Activated naive CD8-positive, alpha-beta T cell (primary cell): Measurements from ENCODE around the gene HPSE.

Experiments
- H3K27ac Mint-ChIP-seq: one replicate; pipeline ENCODE4 v1.8.0; 2021; ENCODE audit warnings: mixed read lengths
- H3K27me3 Mint-ChIP-seq: one replicate; pipeline ENCODE4 v1.8.0; 2021; ENCODE audit warnings: mixed read lengths
- H3K36me3 Mint-ChIP-seq: one replicate; pipeline ENCODE4 v1.8.0; 2021; ENCODE audit warnings: mixed read lengths
- H3K4me1 Mint-ChIP-seq: one replicate; pipeline ENCODE4 v1.8.0; 2021; ENCODE audit warnings: low read depth, mixed read lengths
- H3K4me3 Mint-ChIP-seq: one replicate; pipeline ENCODE4 v1.8.0; 2021; ENCODE audit warnings: mild to moderate bottlenecking, mixed read lengths
- H3K9me3 Mint-ChIP-seq: one replicate; pipeline ENCODE4 v1.8.0; 2021; ENCODE audit warnings: low read depth, mixed read lengths

Gene HPSE

GRCh38 chr4:83255584-83255983 is 79.1 kb downstream of the HPSE start:
- no peak overlapping the region for H3K4me3 Mint-ChIP-seq
- no peaks in the 10 kb centered on the region for H3K27me3 Mint-ChIP-seq
- H3K4me1 Mint-ChIP-seq = peaks cover 24% of the 10 kb centered on the region
- H3K27ac Mint-ChIP-seq = no peak overlapping the region
- no peaks in the 10 kb centered on the region for H3K9me3 Mint-ChIP-seq
- H3K36me3 Mint-ChIP-seq = peaks cover 10% of the 10 kb centered on the region

DNA sequence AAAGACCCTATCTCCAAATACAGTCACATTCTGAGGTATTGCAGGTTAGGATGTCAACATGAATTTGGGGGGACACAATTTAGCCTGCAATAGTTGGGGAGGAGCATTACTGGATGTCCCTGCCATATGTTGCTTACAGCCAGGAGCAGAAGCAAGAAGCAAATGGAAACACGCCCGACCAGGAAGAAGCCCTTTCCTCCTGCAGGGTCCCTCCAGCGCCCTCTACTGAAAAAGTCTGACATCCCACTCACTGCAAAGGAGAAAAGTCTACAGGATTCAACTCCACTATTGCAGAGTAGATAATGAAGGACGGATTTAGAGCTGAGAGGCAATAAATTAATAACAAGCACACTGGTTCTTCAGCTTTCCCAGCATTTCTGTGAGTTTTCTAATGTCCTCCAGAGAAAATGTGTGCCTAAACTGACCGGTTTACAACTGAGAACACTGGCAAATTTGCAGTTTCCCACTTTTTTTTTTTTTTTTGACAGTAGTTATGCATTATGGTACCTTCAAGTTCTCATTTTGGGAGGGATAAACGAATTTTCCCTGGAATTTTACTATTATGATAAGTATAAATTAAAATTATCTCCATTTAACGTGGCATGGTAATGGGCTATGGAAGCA is 81.8 kb downstream of the HPSE start:
- peaks cover 17% of the 10 kb centered on the region for H3K4me1 Mint-ChIP-seq
- H3K36me3 Mint-ChIP-seq = peaks cover 4% of the 10 kb centered on the region
- no peaks in the 10 kb centered on the region for H3K27me3 Mint-ChIP-seq
- H3K4me3 Mint-ChIP-seq = no peak overlapping the region
- H3K9me3 Mint-ChIP-seq = no peaks in the 10 kb centered on the region
- peak overlapping the region; percentile 23 for H3K27ac Mint-ChIP-seq

DNA sequence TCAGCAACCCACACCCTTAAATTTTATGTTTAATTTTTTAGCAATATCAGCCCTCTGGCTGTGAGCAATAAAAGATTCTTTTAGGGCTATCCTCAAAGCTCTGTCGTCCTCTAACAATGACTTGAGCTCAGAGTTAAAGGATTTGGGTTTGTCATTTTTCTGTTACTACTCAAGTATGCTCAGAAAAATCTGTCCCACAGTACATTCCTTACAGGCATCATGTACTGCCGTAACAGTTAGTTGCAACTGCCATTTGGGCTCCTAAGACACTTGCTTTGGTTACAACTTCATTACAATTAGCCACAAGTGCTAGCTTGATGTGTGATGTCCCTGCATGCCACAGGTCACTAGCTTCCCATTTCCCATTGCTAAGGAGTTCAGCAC is 83.2 kb downstream of the HPSE start:
- Mint-ChIP-seq H3K27ac (peak overlapping the region; percentile 43), H3K4me1 (peaks cover 17% of the 10 kb centered on the region), H3K27me3 (no peaks in the 10 kb centered on the region), H3K36me3 (no peaks in the 10 kb centered on the region), H3K9me3 (no peaks in the 10 kb centered on the region), H3K4me3 (no peak overlapping the region)

DNA sequence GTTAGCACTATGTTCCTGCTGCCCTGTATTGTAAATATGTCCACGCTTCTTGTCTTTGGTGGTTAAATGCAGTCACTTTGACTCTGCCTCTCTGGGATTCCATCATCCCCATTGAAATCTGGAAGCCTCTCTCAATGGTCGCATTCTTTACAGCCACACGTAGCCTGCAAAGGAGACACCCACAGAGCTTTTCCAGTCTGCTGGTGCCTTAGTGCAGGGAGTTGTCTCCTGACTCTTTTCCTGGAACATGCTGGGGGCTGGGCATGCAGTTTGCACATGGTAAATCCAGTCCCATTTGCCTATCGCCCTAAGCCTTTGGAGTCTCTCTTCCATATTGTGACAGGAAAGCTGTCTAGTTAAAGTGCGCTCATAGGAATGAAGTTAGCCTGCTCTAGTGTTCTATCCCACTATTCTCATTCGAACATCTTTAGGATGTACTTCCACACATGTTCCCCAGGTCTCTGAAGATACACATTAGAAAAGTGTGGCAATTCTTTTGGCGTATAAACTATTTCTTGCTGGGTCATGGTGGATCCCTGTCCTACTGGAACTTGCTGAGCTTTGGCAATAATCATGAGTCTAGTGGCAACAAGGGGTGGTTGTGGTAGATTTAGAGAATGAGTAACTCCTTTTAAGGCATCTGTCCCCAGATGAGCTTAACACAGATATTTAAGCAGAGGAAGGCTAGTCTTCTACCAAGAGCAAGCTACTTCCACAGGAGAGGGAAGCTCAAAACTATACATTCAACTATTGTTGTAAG is 83.8 kb downstream of the HPSE start:
- Mint-ChIP-seq H3K27ac (no peak overlapping the region), H3K27me3 (no peaks in the 10 kb centered on the region)

DNA sequence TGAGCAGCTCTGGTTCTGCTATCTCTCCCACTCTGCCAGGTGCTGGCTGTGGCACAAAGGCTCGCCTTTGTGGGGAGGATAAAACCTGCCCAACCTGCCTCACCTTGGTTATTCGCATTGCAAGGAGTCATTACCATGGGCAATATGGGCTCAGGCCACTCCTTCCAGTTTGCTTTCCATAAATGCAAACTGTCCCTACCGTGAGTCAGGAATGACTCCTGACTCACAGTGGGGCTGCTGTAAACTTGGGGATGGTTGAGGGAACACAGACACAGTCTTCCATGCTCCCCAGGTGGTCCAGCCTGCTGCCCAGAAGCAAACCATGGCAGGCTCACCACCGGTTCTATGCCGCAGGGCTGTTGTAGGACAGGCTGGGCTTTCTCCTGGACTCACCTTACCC is 86.2 kb downstream of the HPSE start:
- no peak overlapping the region for H3K4me3 Mint-ChIP-seq

More for the DNA sequence above, 83.8 kb downstream of the HPSE start:
- Mint-ChIP-seq H3K4me1 (peaks cover 17% of the 10 kb centered on the region), H3K9me3 (no peaks in the 10 kb centered on the region), H3K4me3 (no peak overlapping the region), H3K36me3 (no peaks in the 10 kb centered on the region)

GRCh38 chr4:83247415-83248357 is 87.0 kb downstream of the HPSE start:
- Mint-ChIP-seq H3K27ac (no peak overlapping the region), H3K4me1 (peaks cover 18% of the 10 kb centered on the region), H3K36me3 (peaks cover 5% of the 10 kb centered on the region), H3K9me3 (no peaks in the 10 kb centered on the region), H3K4me3 (no peak overlapping the region), H3K27me3 (no peaks in the 10 kb centered on the region)

More for the DNA sequence above, 86.2 kb downstream of the HPSE start:
- peaks cover 19% of the 10 kb centered on the region for H3K4me1 Mint-ChIP-seq
- H3K27ac Mint-ChIP-seq = no peak overlapping the region
- peaks cover 5% of the 10 kb centered on the region for H3K36me3 Mint-ChIP-seq
- no peaks in the 10 kb centered on the region for H3K27me3 Mint-ChIP-seq
- H3K9me3 Mint-ChIP-seq = no peaks in the 10 kb centered on the region
